Measurements from ENCODE around the gene SPPL2B.

DNA sequence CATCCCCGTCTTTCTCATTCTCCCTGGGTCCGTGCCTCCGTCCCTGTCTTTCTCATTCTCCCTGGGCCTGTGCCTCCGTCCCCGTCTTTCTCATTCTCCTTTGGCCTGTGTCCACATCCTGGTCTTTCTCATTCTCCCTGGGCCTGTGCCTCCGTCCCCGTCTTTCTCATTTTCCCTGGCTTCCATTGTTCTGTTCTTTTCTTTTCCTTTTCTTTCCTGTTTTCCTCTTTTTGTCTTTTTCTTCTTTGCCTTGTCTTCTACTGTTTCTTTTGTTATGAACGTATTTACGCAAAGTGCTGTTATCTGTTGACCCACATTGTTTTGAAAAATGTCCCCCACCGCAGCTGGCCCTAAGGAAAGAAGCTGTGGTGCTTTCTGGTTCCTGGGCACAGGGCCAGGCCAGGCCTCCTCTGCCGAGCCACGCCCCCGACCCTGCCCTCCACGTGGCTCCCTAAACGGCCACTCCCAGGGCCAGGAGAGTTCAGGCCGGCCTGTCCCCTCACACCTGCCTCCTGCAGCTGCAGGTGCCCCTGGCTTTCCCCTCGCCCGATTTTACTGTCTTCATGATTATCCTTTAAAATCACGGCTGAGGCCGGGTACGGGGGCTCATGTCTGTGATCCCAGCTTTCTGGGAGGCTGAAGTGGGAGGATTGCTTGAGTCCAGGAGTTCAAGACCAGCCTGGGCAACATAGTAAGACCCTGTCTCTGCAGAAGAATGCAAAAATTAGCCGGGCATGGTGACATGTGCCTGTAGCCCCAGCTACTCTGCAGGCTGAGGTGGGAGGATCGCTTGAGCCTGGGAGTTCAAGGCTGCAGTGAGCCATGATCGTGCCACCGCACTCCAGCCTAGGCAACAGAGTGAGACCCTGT is 17.5 kb downstream of the SPPL2B start:
- TF ChIP-seq YY1 (IDR thresholded peaks at IDR 0.05; ENCODE audit: low read depth) = no peak
- no peak for TF ChIP-seq GABPA (IDR thresholded peaks at IDR 0.05; ENCODE audit: low read depth)
- TF ChIP-seq, protein P1, sequence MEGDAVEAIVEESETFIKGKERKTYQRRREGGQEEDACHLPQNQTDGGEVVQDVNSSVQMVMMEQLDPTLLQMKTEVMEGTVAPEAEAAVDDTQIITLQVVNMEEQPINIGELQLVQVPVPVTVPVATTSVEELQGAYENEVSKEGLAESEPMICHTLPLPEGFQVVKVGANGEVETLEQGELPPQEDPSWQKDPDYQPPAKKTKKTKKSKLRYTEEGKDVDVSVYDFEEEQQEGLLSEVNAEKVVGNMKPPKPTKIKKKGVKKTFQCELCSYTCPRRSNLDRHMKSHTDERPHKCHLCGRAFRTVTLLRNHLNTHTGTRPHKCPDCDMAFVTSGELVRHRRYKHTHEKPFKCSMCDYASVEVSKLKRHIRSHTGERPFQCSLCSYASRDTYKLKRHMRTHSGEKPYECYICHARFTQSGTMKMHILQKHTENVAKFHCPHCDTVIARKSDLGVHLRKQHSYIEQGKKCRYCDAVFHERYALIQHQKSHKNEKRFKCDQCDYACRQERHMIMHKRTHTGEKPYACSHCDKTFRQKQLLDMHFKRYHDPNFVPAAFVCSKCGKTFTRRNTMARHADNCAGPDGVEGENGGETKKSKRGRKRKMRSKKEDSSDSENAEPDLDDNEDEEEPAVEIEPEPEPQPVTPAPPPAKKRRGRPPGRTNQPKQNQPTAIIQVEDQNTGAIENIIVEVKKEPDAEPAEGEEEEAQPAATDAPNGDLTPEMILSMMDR (IDR thresholded peaks at IDR 0.05) = no peak
- no peak for TF ChIP-seq GATA2 (CRISPR knock-in tag; IDR thresholded peaks at IDR 0.05)
- TF ChIP-seq CHD2 (IDR thresholded peaks at IDR 0.05; ENCODE audit: low read length, partially characterized antibody) = no peak
- no peak for TF ChIP-seq RXRA (IDR thresholded peaks at IDR 0.05; ENCODE audit: borderline replicate concordance, low read depth)
- TF ChIP-seq, protein P2, sequence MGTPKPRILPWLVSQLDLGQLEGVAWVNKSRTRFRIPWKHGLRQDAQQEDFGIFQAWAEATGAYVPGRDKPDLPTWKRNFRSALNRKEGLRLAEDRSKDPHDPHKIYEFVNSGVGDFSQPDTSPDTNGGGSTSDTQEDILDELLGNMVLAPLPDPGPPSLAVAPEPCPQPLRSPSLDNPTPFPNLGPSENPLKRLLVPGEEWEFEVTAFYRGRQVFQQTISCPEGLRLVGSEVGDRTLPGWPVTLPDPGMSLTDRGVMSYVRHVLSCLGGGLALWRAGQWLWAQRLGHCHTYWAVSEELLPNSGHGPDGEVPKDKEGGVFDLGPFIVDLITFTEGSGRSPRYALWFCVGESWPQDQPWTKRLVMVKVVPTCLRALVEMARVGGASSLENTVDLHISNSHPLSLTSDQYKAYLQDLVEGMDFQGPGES (IDR thresholded peaks at IDR 0.05; ENCODE audit: low read depth, low read length) = no peak
- TF ChIP-seq, protein P3, sequence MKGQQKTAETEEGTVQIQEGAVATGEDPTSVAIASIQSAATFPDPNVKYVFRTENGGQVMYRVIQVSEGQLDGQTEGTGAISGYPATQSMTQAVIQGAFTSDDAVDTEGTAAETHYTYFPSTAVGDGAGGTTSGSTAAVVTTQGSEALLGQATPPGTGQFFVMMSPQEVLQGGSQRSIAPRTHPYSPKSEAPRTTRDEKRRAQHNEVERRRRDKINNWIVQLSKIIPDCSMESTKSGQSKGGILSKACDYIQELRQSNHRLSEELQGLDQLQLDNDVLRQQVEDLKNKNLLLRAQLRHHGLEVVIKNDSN (IDR thresholded peaks at IDR 0.05; ENCODE audit: borderline replicate concordance, low read depth) = no peak
